Keratinocyte (primary cell): ENCODE data around the gene SLC39A1. TPM values are rescaled to one million over a fixed set of nuclear protein-coding genes. Genes with fewer than 3 reads are reported as not detected.

Source experiments
- DNase-seq: peaks from one replicate; pipeline ENCODE4 v3.0.0-alpha.2; 2011; ENCODE audit warnings: low read depth, missing footprints, low spot score
- FAIRE-seq: peaks from 2 replicates; lab custom pipeline; 2011; peaks lifted over from hg19 to GRCh38; lab: Jason Lieb, UNC
- H2AFZ ChIP-seq: 2 replicates; pipeline ENCODE4 v1.6.0; 2012; ENCODE audit warnings: low read length, control low read depth, inconsistent platforms; ENCODE audit not compliant: control insufficient read depth
- H3K27ac ChIP-seq: 2 replicates; pipeline ENCODE4 v1.5.1; 2011; ENCODE audit warnings: low read length; ENCODE audit not compliant: control insufficient read depth, insufficient read depth
- H3K27me3 ChIP-seq: 3 replicates; pipeline ENCODE4 v1.6.0; 2011; ENCODE audit warnings: low read length; ENCODE audit not compliant: control insufficient read depth, insufficient read depth; ENCODE audit errors: extremely low read depth
- H3K36me3 ChIP-seq, 2 experiments: 2 replicates in 1 of 2; 3 replicates in 1 of 2; pipeline ENCODE4 v1.5.1; 2011; ENCODE audit warnings: low read length in 2 of 2, mild to moderate bottlenecking in 1 of 2; ENCODE audit not compliant: control insufficient read depth in 2 of 2, insufficient read depth in 2 of 2; ENCODE audit errors: extremely low read depth in 1 of 2
- H3K4me1 ChIP-seq: 3 replicates; pipeline ENCODE4 v1.5.1; 2011; ENCODE audit warnings: low read length; ENCODE audit not compliant: control insufficient read depth, insufficient read depth; ENCODE audit errors: extremely low read depth
- H3K4me2 ChIP-seq: 3 replicates; pipeline ENCODE4 v1.6.0; 2011; ENCODE audit warnings: low read depth, low read length; ENCODE audit not compliant: control insufficient read depth, insufficient read depth; ENCODE audit errors: extremely low read depth
- H3K4me3 ChIP-seq, 3 experiments: fragments of 200-600 bp in 1 of 3; sonication (generic) in 1 of 3; 2 replicates in 2 of 3; 3 replicates in 1 of 3; pipeline ENCODE4 v1.5.1; 2011 to 2016; ENCODE audit warnings: low read length in 3 of 3, mild to moderate bottlenecking in 3 of 3, control low read depth in 2 of 3, inconsistent platforms in 1 of 3, low read depth in 1 of 3, mixed read lengths in 1 of 3, mixed run types in 1 of 3, moderate library complexity in 1 of 3; ENCODE audit not compliant: control insufficient read depth in 2 of 3, insufficient read depth in 2 of 3; ENCODE audit errors: extremely low read depth in 1 of 3
- H3K79me2 ChIP-seq: 2 replicates; pipeline ENCODE4 v1.6.0; 2012; ENCODE audit warnings: low read length; ENCODE audit not compliant: control insufficient read depth, insufficient read depth
- H3K9ac ChIP-seq: 3 replicates; pipeline ENCODE4 v1.6.0; 2011; ENCODE audit warnings: low read length; ENCODE audit not compliant: control insufficient read depth, insufficient read depth; ENCODE audit errors: extremely low read depth
- H3K9me1 ChIP-seq: 3 replicates; pipeline ENCODE4 v1.6.0; 2011; ENCODE audit warnings: low read length; ENCODE audit not compliant: control insufficient read depth, insufficient read depth; ENCODE audit errors: extremely low read depth
- H3K9me3 ChIP-seq: 2 replicates; pipeline ENCODE4 v1.5.1; 2012; ENCODE audit warnings: low read depth, low read length; ENCODE audit not compliant: control insufficient read depth
- H4K20me1 ChIP-seq: 3 replicates; pipeline ENCODE4 v1.6.0; 2011; ENCODE audit warnings: low read length; ENCODE audit not compliant: control insufficient read depth, insufficient read depth; ENCODE audit errors: extremely low read depth
- EZH2 ChIP-seq: IDR thresholded peaks from one replicate; pipeline ENCODE4 v1.6.1; 2012; ENCODE audit warnings: inconsistent platforms, mild to moderate bottlenecking, low read length, moderate library complexity
- dilution Hi-C: fragments of 300-500 bp; cut with MboI; formaldehyde crosslinking; loops from one replicate; pipeline ENCODE4 v1.7.0; 2020; ENCODE audit warnings: low sequenced_read_pairs; ENCODE audit not compliant: extremely low pct_ligation_motif_present
- polyA plus RNA-seq, 5 experiments: library from polyadenylated mRNA; depleted of rRNA in 3 of 5; stranded (reverse) in 3 of 5; stranded (forward) in 1 of 5; unstranded in 1 of 5; fragments of >200 nt; gene quantifications; 1 replicate in 1 of 5; 2 replicates in 3 of 5; 3 replicates in 1 of 5; pipeline versions ENCODE4 v1.2.1 to v1.2.3, GENCODE V29; 2011 to 2012; ENCODE audit warnings: missing spikeins in 2 of 5, low read depth in 1 of 5, low replicate concordance in 1 of 5
- TF ChIP-seq, protein P1 (sequence below), 3 experiments: IDR thresholded peaks in 1 of 3; conservative IDR thresholded peaks in 1 of 3; optimal IDR thresholded peaks in 1 of 3; 2 replicates in 2 of 3; 3 replicates in 1 of 3; pipeline versions ENCODE3 to v1.5.1; 2011; ENCODE audit warnings: low read length in 3 of 3, mild to moderate bottlenecking in 3 of 3, moderate library complexity in 2 of 3, control low read depth in 1 of 3, inconsistent platforms in 1 of 3; ENCODE audit not compliant: insufficient read depth in 2 of 3; ENCODE audit errors: extremely low read depth in 1 of 3

The SLC39A1 gene
- polyA plus RNA-seq, 1 donor (not counting 4 experiments of a cell fraction or from before 2014, with no cell fraction given): 68.4 TPM

DNA sequence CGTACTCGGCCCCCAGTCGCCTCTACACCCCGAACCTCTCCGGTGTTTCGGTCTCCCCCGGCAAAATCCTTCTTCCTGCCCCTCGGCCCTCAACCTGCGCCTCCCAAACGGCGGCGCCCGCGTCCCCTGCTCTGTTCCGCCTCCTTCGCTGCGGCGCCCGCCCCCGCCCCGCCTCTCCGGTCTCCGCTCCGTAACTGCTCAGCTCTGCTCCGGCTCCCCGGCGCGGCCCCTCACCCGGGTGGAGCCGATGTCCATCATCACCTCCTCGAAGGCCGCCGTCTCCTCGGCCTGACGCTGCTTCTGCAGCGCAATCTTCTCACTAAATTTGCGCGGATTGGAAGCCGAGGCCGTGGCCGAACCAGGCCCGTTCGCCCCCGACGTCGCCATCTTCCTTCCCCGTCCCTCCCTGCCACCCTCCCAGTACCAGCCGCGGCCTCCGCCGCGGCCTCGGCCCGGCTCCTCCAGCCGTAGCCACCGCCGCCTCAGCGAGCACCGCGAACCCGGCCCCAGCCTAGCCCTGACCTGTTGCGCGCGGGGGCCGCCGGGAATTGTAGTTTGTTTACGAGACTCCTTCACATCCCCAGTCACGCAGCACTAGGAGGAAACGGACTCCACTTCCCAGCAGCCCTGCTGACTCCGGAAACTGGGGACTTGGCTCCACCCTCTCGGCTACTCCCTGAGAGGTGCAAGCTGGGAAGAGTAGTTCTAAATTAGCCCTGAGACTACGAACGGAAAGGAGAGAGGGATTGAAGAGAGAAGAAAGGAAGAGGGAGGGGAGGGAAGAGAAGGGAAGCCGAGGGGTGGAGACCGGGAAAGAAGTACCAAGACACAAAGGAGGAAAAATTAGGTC, 5.0 kb downstream of the SLC39A1 start, which contains the start of gene CRTC2:
TSS of gene CRTC2 (minus strand) at position 502 of the 850 bp plus-strand sequence. CDS start at position 387, 115 bp downstream.
- H3K27ac ChIP-seq: peak within 1 kb of the TSS; percentile 82
- H3K9me1 ChIP-seq: no peaks in the 10 kb centered on the region
- dilution Hi-C loops: no loop called here
- H2AFZ ChIP-seq: peak within 1 kb of the TSS; percentile 81
- peaks cover 3% of the 10 kb centered on the region for H4K20me1 ChIP-seq
- peaks cover 8 to 41% of the 10 kb centered on the region in 2 experiments for H3K36me3 ChIP-seq
- H3K9me3 ChIP-seq: no peaks in the 10 kb centered on the region
- H3K4me2 ChIP-seq: peak within 1 kb of the TSS; percentile 100
- peak; percentile 96 for DNase-seq
- no peaks in the 10 kb centered on the region for H3K27me3 ChIP-seq
- peak within 1 kb of the TSS; percentile 92 to 99 (median 96) for H3K4me3 ChIP-seq
- peak within 1 kb of the TSS; percentile 91 for H3K9ac ChIP-seq
- TF ChIP-seq EZH2: no peak
- TF ChIP-seq, protein P1, sequence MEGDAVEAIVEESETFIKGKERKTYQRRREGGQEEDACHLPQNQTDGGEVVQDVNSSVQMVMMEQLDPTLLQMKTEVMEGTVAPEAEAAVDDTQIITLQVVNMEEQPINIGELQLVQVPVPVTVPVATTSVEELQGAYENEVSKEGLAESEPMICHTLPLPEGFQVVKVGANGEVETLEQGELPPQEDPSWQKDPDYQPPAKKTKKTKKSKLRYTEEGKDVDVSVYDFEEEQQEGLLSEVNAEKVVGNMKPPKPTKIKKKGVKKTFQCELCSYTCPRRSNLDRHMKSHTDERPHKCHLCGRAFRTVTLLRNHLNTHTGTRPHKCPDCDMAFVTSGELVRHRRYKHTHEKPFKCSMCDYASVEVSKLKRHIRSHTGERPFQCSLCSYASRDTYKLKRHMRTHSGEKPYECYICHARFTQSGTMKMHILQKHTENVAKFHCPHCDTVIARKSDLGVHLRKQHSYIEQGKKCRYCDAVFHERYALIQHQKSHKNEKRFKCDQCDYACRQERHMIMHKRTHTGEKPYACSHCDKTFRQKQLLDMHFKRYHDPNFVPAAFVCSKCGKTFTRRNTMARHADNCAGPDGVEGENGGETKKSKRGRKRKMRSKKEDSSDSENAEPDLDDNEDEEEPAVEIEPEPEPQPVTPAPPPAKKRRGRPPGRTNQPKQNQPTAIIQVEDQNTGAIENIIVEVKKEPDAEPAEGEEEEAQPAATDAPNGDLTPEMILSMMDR (optimal IDR thresholded peaks at IDR 0.05 in 1 of 3, IDR thresholded peaks at IDR 0.05 in 1 of 3, conservative IDR thresholded peaks at IDR 0.05 in 1 of 3; ENCODE audit: extremely low read depth in 1 of 3, insufficient read depth in 2 of 3, low read length in 3 of 3): peak in 2 of 3 experiments; percentile 12 to 20
- H3K4me1 ChIP-seq: peaks cover 32% of the 10 kb centered on the region
- peak; percentile 69 for FAIRE-seq
- peaks cover 73% of the 10 kb centered on the region for H3K79me2 ChIP-seq

GRCh38 chr1:153957744-153958110, 5.6 kb downstream of the SLC39A1 start:
- H3K4me1 ChIP-seq: peaks cover 30% of the 10 kb centered on the region
- FAIRE-seq (no peak), DNase-seq (no peak)
- H3K9ac ChIP-seq: peak overlapping the region; percentile 91
- no peaks in the 10 kb centered on the region for H3K9me3 ChIP-seq
- H3K4me2 ChIP-seq: peak overlapping the region; percentile 100
- dilution Hi-C loops: no loop called here
- peak overlapping the region; percentile 71 for H2AFZ ChIP-seq
- H3K27me3 ChIP-seq: no peaks in the 10 kb centered on the region
- peaks cover 8 to 44% of the 10 kb centered on the region in 2 experiments for H3K36me3 ChIP-seq
- TF ChIP-seq EZH2: no peak
- TF ChIP-seq, protein P1 (optimal IDR thresholded peaks at IDR 0.05 in 1 of 3, IDR thresholded peaks at IDR 0.05 in 1 of 3, conservative IDR thresholded peaks at IDR 0.05 in 1 of 3; ENCODE audit: extremely low read depth in 1 of 3, insufficient read depth in 2 of 3, low read length in 3 of 3): no peak
- H3K4me3 ChIP-seq: peak overlapping the region; percentile 92 to 99 (median 96)
- peaks cover 3% of the 10 kb centered on the region for H4K20me1 ChIP-seq
- peak overlapping the region; percentile 82 for H3K27ac ChIP-seq
- no peaks in the 10 kb centered on the region for H3K9me1 ChIP-seq
- peaks cover 71% of the 10 kb centered on the region for H3K79me2 ChIP-seq
